Stomach (tissue), 4 donors: Measurements from ENCODE around the gene CAMSAP1.

Experiments
- CTCF ChIP-seq, 7 experiments: fragments of 450-650 bp in 4 of 7; fragments of 200-600 bp in 3 of 7; sonication (generic) in 3 of 7; IDR thresholded peaks; one replicate each; pipeline ENCODE4 v1.5.1; 2016 to 2019; ENCODE audit warnings: antibody characterized with exemption in 7 of 7, control low read depth in 2 of 7, mild to moderate bottlenecking in 1 of 7
- POLR2AphosphoS5 ChIP-seq, 3 donors: sonication (generic); formaldehyde crosslinking; IDR thresholded peaks; one replicate each; pipeline ENCODE4 v1.6.1; 2016; ENCODE audit warnings: antibody characterized with exemption in 3 of 3

DNA sequence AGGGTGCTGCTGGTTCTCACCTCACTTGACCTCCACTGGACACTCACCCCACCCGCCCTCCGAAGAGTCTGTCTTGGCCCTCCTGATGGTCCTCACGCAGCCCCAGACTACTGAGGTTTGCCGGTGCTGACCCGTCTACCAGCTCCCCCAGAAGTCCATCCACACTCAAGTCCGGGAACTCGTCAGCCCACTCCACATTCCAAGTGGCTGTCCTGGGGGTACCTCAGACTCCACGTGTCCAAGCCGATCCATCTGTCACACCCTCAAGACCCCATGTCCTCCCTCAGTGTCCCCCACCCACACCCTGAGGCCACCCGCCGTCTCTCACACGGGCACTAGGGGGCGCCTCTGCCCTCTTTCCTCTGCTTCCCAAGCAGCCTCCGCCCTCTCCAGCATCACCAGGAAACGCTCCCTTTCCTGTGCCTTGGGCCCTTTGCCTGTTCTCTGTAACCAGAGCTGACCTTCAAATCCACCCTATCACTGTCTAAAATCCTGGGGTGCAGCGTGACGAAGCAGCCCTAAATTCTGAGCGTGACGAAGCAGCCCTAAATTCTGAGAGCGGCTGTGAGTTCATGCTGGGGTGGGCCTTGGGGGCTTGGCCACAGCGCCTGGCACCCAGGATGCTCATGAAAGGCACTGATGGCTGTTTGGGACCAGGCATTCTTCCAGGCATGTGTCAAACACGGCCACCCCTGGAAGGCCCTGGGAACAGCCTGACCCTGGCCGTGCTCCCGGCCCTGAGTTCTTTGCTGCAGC, 109.7 kb downstream of the CAMSAP1 start:
- peak in 4 of 7 experiments; percentile 10 to 41 (median 24) for TF ChIP-seq CTCF (IDR thresholded peaks at IDR 0.05)
- no peak for TF ChIP-seq POLR2AphosphoS5 (IDR thresholded peaks at IDR 0.05)
